ENCODE data around the gene TWF2.

The TWF2 gene

GRCh38 chr3:52237006-52237656, 1.8 kb downstream of the TWF2 start:
- no peak for DNase-seq

GRCh38 chr3:52236424-52236886, 2.5 kb downstream of the TWF2 start:
- no peak for DNase-seq

GRCh38 chr3:52234516-52235447, 4.2 kb downstream of the TWF2 start:
- DNase-seq = no peak

GRCh38 chr3:52233968-52234367, 5.0 kb downstream of the TWF2 start:
- no peak for DNase-seq

GRCh38 chr3:52233108-52233591, 5.8 kb downstream of the TWF2 start:
- DNase-seq = no peak

GRCh38 chr3:52232279-52233107, 6.5 kb downstream of the TWF2 start:
- peak; percentile 50 for DNase-seq

GRCh38 chr3:52231502-52232278, 7.3 kb downstream of the TWF2 start:
- DNase-seq = peak; percentile 88

GRCh38 chr3:52230889-52231499, 8.0 kb downstream of the TWF2 start:
- no peak for DNase-seq

GRCh38 chr3:52230461-52230860, 8.5 kb downstream of the TWF2 start:
- DNase-seq = no peak

GRCh38 chr3:52229656-52230055, 9.3 kb downstream of the TWF2 start:
- DNase-seq = no peak

GRCh38 chr3:52228751-52229291, 10.1 kb downstream of the TWF2 start:
- no peak for DNase-seq

GRCh38 chr3:52228266-52228665, 10.7 kb downstream of the TWF2 start:
- DNase-seq = no peak

- no peak for DNase-seq
These were observed 11.2 kb downstream of the TWF2 start for GRCh38 chr3:52227766-52228165.

GRCh38 chr3:52227117-52227516, 11.8 kb downstream of the TWF2 start:
- DNase-seq = no peak

- DNase-seq = no peak
These were observed 12.6 kb downstream of the TWF2 start for GRCh38 chr3:52226229-52226817.

- DNase-seq = no peak
These were observed 13.3 kb downstream of the TWF2 start, which contains the start of gene TLR9 for GRCh38 chr3:52225452-52226228. TLR9 (minus strand) TSS chr3:52225645; CDS start chr3:52225529, 116 bp downstream.

GRCh38 chr3:52223449-52224408, 15.2 kb downstream of the TWF2 start:
- DNase-seq = no peak

GRCh38 chr3:52222319-52223221, 16.4 kb downstream of the TWF2 start:
- no peak for DNase-seq
